Mononuclear cell (primary cell): ENCODE measurements around the gene RRP12. TPM values are rescaled to one million over a fixed set of nuclear protein-coding genes. Genes with fewer than 3 reads are reported as not detected.

ENCODE experiments used
- total RNA-seq: library from RNA; depleted of rRNA; stranded (reverse); fragments of >200 nt; gene quantifications from one replicate; pipeline ENCODE4 v1.2.3, GENCODE V29; 2012

RRP12 gene
- total RNA-seq, 1 donor = 37.8 TPM

Other genes with a start within 250 kb of the RRP12 start
- 0.10 TPM for gene SLIT1, start 215.4 kb downstream of the RRP12 start, total RNA-seq
- gene ARHGAP19, start 108.7 kb downstream of the RRP12 start, total RNA-seq = 7.8 TPM
- gene FRAT1, start 82.1 kb downstream of the RRP12 start, total RNA-seq = 21.9 TPM
- 25.8 TPM for gene FRAT2, start 66.6 kb downstream of the RRP12 start, total RNA-seq
- gene PGAM1, start 24.9 kb upstream of the RRP12 start, total RNA-seq = 155 TPM
- 24.6 TPM for gene EXOSC1, start 44.7 kb upstream of the RRP12 start, total RNA-seq
- gene ZDHHC16, start 44.8 kb upstream of the RRP12 start, total RNA-seq = 5.5 TPM
- 30.2 TPM for gene MMS19, start 97.1 kb upstream of the RRP12 start, total RNA-seq
- gene UBTD1, start 97.6 kb upstream of the RRP12 start, total RNA-seq = 6.3 TPM
- gene ANKRD2, start 171.4 kb upstream of the RRP12 start, total RNA-seq = not detected
- gene HOGA1, start 183.0 kb upstream of the RRP12 start, total RNA-seq = not detected
- gene C10orf62, start 188.4 kb upstream of the RRP12 start, total RNA-seq = not detected
- not detected for gene MORN4, start 232.2 kb upstream of the RRP12 start, total RNA-seq
- 29.0 TPM for gene PI4K2A, start 239.3 kb upstream of the RRP12 start, total RNA-seq